Adrenal gland (tissue), 12 donors: Measurements from ENCODE around the gene TACC2. TPM values are rescaled to one million over a fixed set of nuclear protein-coding genes. Genes with fewer than 3 reads are reported as not detected.

Experiments used
- DNase-seq, 7 donors: peaks; one replicate each; pipeline ENCODE4 v3.0.0-alpha.2; 2019 to 2020
- H3K27ac ChIP-seq, 5 donors: fragments of 200-600 bp; sonication (generic) in 4 of 5; 1 replicate in 3 of 5; 2 replicates in 2 of 5; pipeline versions ENCODE4 v1.5.1 to v1.8.0; 2016 to 2020; ENCODE audit warnings: mild to moderate bottlenecking in 1 of 5
- H3K27me3 ChIP-seq: fragments of 200-600 bp; 2 replicates; pipeline ENCODE4 v1.8.0; 2021
- H3K36me3 ChIP-seq, 2 donors: fragments of 200-600 bp; replicated peaks in 1 of 2; 1 replicate in 1 of 2; 2 replicates in 1 of 2; pipeline versions ENCODE4 v1.5.1 to v1.8.0; 2018 to 2022
- H3K4me1 ChIP-seq, 2 donors: fragments of 200-600 bp; replicated peaks in 1 of 2; 1 replicate in 1 of 2; 2 replicates in 1 of 2; pipeline versions ENCODE4 v1.5.1 to v1.8.0; 2018 to 2021
- H3K4me3 ChIP-seq, 4 donors: fragments of 200-600 bp; sonication (generic) in 3 of 4; one replicate each; pipeline ENCODE4 v1.5.1; 2016 to 2018
- H3K9me3 ChIP-seq, 3 donors: fragments of 200-600 bp; sonication (generic) in 1 of 3; replicated peaks in 1 of 3; 1 replicate in 2 of 3; 2 replicates in 1 of 3; pipeline versions ENCODE4 v1.5.1 to v1.8.0; 2016 to 2021
- CTCF ChIP-seq, 6 experiments: fragments of 450-650 bp in 4 of 6; fragments of 200-600 bp in 2 of 6; sonication (generic) in 1 of 6; IDR thresholded peaks; 1 replicate in 5 of 6; 2 replicates in 1 of 6; pipeline versions ENCODE4 v1.5.1 to v1.8.0; 2016 to 2021; ENCODE audit warnings: antibody characterized with exemption in 6 of 6, mild to moderate bottlenecking in 2 of 6, moderate library complexity in 1 of 6
- POLR2A ChIP-seq, 2 donors: fragments of 450-650 bp; IDR thresholded peaks; one replicate each; pipeline ENCODE4 v1.6.1; 2017; ENCODE audit warnings: antibody characterized with exemption in 2 of 2, mild to moderate bottlenecking in 2 of 2, moderate library complexity in 1 of 2
- WGBS, 4 donors: extraction: QIAGEN DNeasy Blood & Tissue Kit in 2 of 4; methylation state at CpG; one replicate each; pipeline versions ENCODE4 v1.1.5 to v1.1.7; 2013 to 2017; 5-methylcytosine and 5-hydroxymethylcytosine counted together
- intact Hi-C, 2 donors: fragments of 100-400 bp; cut with DNase I; formaldehyde crosslinking; loops; one replicate each; pipeline versions ENCODE4 v1.14.1 to v1.15.0; 2022 to 2023
- polyA plus RNA-seq, 3 donors: library from polyadenylated mRNA; stranded (reverse); fragments of 200-250 nt in 2 of 3; fragments of 350-450 nt in 1 of 3; fragmentation: Illumina TruSeq in 1 of 3; extraction: RNeasy Lipid Tissue Mini Kit (QIAGEN cat#74804) in 1 of 3; gene quantifications; one replicate each; pipeline ENCODE4 v1.2.3, GENCODE V29; 2013 to 2014
- total RNA-seq, 9 donors: library from RNA; depleted of rRNA in 4 of 9; stranded (reverse); fragments of >200 nt in 4 of 9; fragments of 120-200 nt in 1 of 9; fragmentation: NEBNext Ultra II Directional in 1 of 9; extraction: Animal tissue kit (Norgen Biotek cat#: 25700) in 1 of 9; gene quantifications; one replicate each; pipeline versions ENCODE4 v1.1.0 to v1.2.4, GENCODE V29; 2013 to 2023
- donor health status: healthy with polysubstance abuse.
- donor health status: Bipolar disorder and iron deficiency.
- donor health status: DM: yes; HTN: yes; CAD: no.
- donor health status: DM: no; HTN: no; CAD: no.
- donor health status: DM: no; HTN: no; CAD: no.
- donor health status: DM: yes; HTN: yes; CAD: no.

The TACC2 gene
- total and polyA plus RNA-seq, 12 donors: 11.3 to 45.7 (median 26.3) TPM

- Histone ChIP-seq H3K27me3 (no peaks in the 10 kb centered on the region), H3K36me3 (no peaks in the 10 kb centered on the region), H3K4me3 (no peak overlapping the region), H3K9me3 (no peaks in the 10 kb centered on the region), H3K4me1 (peaks cover 0 to 14% of the 10 kb centered on the region in 2 donors), H3K27ac (no peak overlapping the region)
- intact Hi-C loops: no loop called here
- WGBS, 4 donors: 93 to 100% (median 95%) methylated on average over 1 to 3 of the region's 3 CpGs
- no peak for DNase-seq
- TF ChIP-seq POLR2A (IDR thresholded peaks at IDR 0.05): no peak
These were observed 189.7 kb downstream of the TACC2 start for GRCh38 chr10:122178655-122179054.

GRCh38 chr10:122181041-122181732 lies 192.2 kb downstream of the TACC2 start:
- Histone ChIP-seq H3K9me3 (no peaks in the 10 kb centered on the region), H3K36me3 (no peaks in the 10 kb centered on the region), H3K4me3 (no peak overlapping the region), H3K4me1 (peaks cover 0 to 13% of the 10 kb centered on the region in 2 donors), H3K27ac (no peak overlapping the region), H3K27me3 (no peaks in the 10 kb centered on the region)
- 76 to 80% (median 78%) methylated on average over 5 of the region's 5 CpGs for WGBS, 4 donors
- intact Hi-C loops: no loop called here
- no peak for DNase-seq
- TF ChIP-seq CTCF (IDR thresholded peaks at IDR 0.05) (no peak), POLR2A (IDR thresholded peaks at IDR 0.05) (no peak)

GRCh38 chr10:122181876-122182275 lies 192.9 kb downstream of the TACC2 start:
- WGBS, 4 donors: 63 to 70% (median 65%) methylated on average over 4 of the region's 4 CpGs
- no peak for DNase-seq
- Histone ChIP-seq H3K9me3 (no peaks in the 10 kb centered on the region), H3K27ac (no peak overlapping the region), H3K4me1 (peaks cover 0 to 8% of the 10 kb centered on the region in 2 donors), H3K27me3 (no peaks in the 10 kb centered on the region), H3K36me3 (no peaks in the 10 kb centered on the region), H3K4me3 (no peak overlapping the region)
- TF ChIP-seq POLR2A (IDR thresholded peaks at IDR 0.05) (no peak), CTCF (IDR thresholded peaks at IDR 0.05) (no peak)
- intact Hi-C loops: no loop called here

- intact Hi-C loops: no loop called here
- Histone ChIP-seq H3K27ac (no peak overlapping the region), H3K4me3 (no peak overlapping the region), H3K36me3 (no peaks in the 10 kb centered on the region), H3K27me3 (no peaks in the 10 kb centered on the region), H3K4me1 (peaks cover 0 to 8% of the 10 kb centered on the region in 2 donors), H3K9me3 (no peaks in the 10 kb centered on the region)
- TF ChIP-seq CTCF (IDR thresholded peaks at IDR 0.05): no peak
- TF ChIP-seq POLR2A (IDR thresholded peaks at IDR 0.05): no peak
- no peak for DNase-seq
- WGBS, 4 donors: 76 to 81% (median 78%) methylated on average over 6 of the region's 6 CpGs
These were observed 193.3 kb downstream of the TACC2 start for GRCh38 chr10:122182308-122182707.

GRCh38 chr10:122184254-122184653 lies 195.3 kb downstream of the TACC2 start:
- intact Hi-C loops: no loop called here
- Histone ChIP-seq H3K36me3 (no peaks in the 10 kb centered on the region), H3K27me3 (no peaks in the 10 kb centered on the region), H3K9me3 (no peaks in the 10 kb centered on the region), H3K4me1 (peaks cover 0 to 8% of the 10 kb centered on the region in 2 donors), H3K4me3 (no peak overlapping the region), H3K27ac (no peak overlapping the region)
- WGBS, 4 donors: 86 to 90% (median 89%) methylated on average over 5 to 6 of the region's 6 CpGs
- no peak for DNase-seq
- TF ChIP-seq CTCF (IDR thresholded peaks at IDR 0.05): no peak
- TF ChIP-seq POLR2A (IDR thresholded peaks at IDR 0.05): no peak
